Keratinocyte (primary cell): ENCODE measurements around the gene BGN.

ENCODE experiments used
- EZH2 ChIP-seq: IDR thresholded peaks from one replicate; pipeline ENCODE4 v1.6.1; 2012; ENCODE audit warnings: inconsistent platforms, mild to moderate bottlenecking, low read length, moderate library complexity
- TF ChIP-seq, protein P1 (sequence below), 3 experiments: IDR thresholded peaks in 1 of 3; conservative IDR thresholded peaks in 1 of 3; optimal IDR thresholded peaks in 1 of 3; 2 replicates in 2 of 3; 3 replicates in 1 of 3; pipeline versions ENCODE3 to v1.5.1; 2011; ENCODE audit warnings: low read length in 3 of 3, mild to moderate bottlenecking in 3 of 3, moderate library complexity in 2 of 3, control low read depth in 1 of 3, inconsistent platforms in 1 of 3; ENCODE audit not compliant: insufficient read depth in 2 of 3; ENCODE audit errors: extremely low read depth in 1 of 3

DNA sequence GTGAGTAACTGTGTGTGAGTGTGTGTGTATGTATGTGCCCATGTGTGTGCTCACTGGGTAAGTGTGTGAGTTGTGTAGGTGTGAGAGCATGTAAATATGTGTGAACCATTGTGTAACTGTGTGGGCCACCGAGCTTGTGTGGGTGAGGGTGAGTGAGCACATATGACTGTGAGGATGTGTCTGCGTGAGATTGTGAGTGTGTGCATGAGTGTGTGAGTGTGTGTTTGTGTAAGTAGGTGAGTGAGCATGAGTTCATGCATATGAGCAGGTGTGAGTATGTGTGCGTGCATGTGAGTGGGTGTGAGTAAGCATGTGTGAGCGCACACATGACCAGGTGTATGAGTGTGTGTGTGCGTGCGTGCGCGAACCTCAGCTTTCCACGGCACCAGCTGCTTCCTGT lies 21.3 kb downstream of the BGN start:
- TF ChIP-seq, protein P1, sequence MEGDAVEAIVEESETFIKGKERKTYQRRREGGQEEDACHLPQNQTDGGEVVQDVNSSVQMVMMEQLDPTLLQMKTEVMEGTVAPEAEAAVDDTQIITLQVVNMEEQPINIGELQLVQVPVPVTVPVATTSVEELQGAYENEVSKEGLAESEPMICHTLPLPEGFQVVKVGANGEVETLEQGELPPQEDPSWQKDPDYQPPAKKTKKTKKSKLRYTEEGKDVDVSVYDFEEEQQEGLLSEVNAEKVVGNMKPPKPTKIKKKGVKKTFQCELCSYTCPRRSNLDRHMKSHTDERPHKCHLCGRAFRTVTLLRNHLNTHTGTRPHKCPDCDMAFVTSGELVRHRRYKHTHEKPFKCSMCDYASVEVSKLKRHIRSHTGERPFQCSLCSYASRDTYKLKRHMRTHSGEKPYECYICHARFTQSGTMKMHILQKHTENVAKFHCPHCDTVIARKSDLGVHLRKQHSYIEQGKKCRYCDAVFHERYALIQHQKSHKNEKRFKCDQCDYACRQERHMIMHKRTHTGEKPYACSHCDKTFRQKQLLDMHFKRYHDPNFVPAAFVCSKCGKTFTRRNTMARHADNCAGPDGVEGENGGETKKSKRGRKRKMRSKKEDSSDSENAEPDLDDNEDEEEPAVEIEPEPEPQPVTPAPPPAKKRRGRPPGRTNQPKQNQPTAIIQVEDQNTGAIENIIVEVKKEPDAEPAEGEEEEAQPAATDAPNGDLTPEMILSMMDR (optimal IDR thresholded peaks at IDR 0.05 in 1 of 3, IDR thresholded peaks at IDR 0.05 in 1 of 3, conservative IDR thresholded peaks at IDR 0.05 in 1 of 3; ENCODE audit: extremely low read depth in 1 of 3, insufficient read depth in 2 of 3, low read length in 3 of 3) = no peak
- TF ChIP-seq EZH2 = no peak
